GM12875 (cell line): ENCODE data around the gene NBEA.

Experiments
- H3K4me3 ChIP-seq: one replicate; pipeline ENCODE4 v1.5.1; 2011; ENCODE audit warnings: low read depth, low read length, control low read depth
- TF ChIP-seq, protein P1 (sequence below): IDR thresholded peaks from 2 replicates; pipeline ENCODE4 v1.5.1; 2011; ENCODE audit warnings: low read depth, mild to moderate bottlenecking, control low read depth, inconsistent platforms, low read length, moderate library complexity, borderline replicate concordance; ENCODE audit not compliant: insufficient read depth

Gene NBEA

DNA sequence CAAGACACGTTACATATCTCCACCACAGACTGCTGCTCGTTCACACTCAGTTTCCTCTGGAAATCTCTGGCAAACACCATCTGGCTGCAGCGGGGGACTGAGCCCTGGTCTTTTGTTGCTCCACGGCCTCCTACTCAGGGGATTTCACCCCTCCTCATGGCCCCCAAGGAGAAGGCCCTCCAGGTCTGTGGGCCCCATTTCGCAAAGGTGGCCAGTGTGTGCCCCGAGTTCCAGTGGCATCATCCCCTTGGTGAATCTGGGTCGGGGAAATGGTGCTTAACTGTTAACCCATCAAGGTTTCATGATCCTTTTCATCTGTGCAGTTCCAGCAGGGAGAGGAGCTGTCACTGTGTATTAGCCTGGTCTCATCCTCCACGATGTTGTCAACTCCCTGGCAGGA lies 769.8 kb downstream of the NBEA start:
- TF ChIP-seq, protein P1, sequence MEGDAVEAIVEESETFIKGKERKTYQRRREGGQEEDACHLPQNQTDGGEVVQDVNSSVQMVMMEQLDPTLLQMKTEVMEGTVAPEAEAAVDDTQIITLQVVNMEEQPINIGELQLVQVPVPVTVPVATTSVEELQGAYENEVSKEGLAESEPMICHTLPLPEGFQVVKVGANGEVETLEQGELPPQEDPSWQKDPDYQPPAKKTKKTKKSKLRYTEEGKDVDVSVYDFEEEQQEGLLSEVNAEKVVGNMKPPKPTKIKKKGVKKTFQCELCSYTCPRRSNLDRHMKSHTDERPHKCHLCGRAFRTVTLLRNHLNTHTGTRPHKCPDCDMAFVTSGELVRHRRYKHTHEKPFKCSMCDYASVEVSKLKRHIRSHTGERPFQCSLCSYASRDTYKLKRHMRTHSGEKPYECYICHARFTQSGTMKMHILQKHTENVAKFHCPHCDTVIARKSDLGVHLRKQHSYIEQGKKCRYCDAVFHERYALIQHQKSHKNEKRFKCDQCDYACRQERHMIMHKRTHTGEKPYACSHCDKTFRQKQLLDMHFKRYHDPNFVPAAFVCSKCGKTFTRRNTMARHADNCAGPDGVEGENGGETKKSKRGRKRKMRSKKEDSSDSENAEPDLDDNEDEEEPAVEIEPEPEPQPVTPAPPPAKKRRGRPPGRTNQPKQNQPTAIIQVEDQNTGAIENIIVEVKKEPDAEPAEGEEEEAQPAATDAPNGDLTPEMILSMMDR, result no peak
- H3K4me3 ChIP-seq, result no peak overlapping the region

DNA sequence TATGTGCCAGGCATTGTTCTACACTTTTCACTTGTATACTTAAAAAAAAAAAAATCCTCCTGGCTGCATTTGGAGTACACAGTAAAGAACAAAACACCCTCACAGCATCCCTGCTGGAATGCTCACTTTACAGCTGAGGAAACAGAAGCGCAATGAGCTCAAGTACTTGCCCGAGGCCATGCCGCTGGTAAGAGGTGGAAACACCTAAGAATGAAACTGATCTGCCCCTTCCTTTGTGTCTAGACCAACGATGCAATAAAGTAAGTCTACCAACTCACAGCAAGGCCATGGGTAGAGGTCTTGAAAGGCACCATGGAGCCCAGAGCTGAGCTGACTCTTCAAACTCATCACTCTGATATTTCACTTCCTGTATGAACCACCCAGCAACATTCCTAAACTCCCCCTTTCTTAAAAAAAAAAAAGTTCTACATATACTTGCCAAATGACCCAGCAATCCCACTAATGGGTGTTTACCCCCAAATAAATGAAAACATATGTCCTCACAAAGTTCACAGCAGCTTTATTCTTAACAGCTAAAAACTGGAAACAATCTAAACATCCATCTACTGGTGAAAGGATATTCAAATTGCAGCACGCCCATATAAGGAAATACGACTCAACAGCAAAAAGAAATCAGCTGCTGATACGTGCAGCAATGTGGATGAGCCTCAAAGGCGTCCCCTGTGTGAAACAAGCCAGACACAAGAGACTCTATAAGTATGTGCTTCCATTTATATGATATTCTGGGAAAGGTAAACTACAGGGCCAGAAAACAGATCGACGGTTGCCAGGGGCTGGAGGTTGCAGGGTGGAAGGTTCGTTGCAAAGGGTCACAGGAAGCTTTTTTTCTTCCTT lies 771.1 kb downstream of the NBEA start:
- no peak overlapping the region for H3K4me3 ChIP-seq

DNA sequence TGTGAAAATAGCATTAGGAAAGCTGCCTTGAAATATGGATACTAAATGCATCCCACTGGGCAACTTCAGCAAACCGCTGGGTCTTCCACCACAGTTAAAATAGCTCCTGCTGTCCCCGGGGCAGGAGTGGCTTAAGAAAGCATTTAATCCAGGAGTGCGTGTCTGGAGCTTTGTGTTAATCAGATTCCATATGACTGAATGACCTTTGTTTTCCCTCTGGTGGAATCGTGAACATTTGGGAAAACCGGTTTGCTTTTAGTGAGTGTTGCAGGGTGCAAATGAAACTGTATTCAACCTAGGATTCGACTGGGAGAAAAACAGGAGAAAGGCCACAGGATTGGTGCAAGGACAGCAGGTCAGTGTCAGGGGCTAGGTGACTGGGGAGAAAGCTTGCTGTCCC lies 772.1 kb downstream of the NBEA start:
- H3K4me3 ChIP-seq, result no peak overlapping the region

More for the DNA sequence above, 771.1 kb downstream of the NBEA start:
- TF ChIP-seq, protein P1, result no peak

DNA sequence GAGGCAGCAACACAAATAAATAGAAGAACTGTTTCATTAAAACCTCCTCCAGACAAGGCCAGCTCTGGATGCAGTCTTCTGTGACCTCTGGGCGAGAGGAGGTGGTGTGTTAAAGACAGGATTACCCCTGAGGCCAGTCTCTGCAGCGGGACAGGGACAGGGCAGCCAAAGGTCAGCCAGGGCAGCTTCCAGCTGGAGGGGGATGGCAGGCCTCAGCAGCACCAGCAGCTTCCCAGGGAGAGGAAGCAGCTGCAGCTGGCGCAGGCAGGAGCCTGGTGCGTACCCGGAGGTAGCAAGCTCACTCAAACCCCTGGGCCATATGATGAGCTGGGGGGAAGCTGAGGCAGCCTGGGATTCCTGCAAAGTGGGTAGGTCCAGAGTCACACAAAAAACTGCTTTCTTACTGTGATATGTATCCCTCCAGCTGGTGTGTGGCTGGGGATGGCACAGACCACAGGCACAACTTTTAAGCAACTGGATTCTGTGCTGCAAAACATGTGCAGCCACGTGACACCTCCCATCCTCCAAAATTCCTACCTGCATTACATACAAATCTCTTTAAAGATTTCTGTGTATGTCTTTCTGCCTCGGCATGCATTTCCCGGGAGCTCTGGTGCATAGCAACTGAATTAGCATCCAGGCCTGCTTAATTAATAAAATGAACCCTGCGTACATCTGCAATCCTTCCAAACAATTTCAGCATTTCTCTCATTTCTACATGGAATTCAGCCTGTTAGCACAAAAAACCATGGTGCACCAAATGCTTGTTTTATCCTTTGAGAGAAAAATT lies 772.7 kb downstream of the NBEA start:
- H3K4me3 ChIP-seq, result no peak overlapping the region
- TF ChIP-seq, protein P1, result no peak

More for the DNA sequence above, 772.1 kb downstream of the NBEA start:
- TF ChIP-seq, protein P1, result no peak

DNA sequence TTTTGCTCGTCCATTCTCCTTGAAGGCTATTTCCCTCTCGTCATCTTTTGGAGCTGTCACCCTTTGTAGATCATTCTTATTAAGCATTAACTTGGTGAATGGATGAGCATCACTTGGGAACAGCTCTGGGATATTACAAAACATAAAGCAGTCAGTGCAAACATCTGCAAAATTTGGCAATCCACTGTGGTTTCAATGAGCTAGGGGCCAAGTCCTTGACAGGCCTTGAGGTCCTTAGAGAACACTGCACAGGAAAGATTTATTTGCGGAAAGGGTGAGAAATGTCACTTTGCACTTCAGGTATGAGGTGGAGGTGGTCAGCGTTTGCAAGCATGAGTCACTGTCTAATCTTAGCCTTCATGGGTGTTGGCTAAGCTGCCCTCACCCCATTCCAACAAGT lies 774.1 kb downstream of the NBEA start:
- TF ChIP-seq, protein P1, result no peak
- no peak overlapping the region for H3K4me3 ChIP-seq

DNA sequence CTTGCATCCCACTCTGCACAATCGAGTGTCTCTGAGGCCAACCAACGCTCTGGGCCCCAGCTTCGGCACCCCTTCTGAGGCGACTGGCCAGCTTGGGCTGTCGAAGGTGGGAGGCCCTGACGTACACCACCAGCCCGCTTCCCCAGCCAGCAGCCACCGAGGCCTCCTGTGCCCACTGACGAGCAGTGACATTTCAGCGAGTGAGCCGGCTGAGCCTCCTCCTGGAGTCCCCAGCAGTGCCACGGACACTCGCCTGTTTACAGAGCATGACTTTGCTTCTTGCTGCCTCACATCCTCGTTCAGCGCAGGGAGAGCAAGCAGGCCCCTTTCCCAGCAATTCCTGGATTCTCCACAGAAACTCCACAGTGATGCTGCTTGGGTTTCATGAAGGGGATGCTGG lies 774.7 kb downstream of the NBEA start:
- TF ChIP-seq, protein P1, result no peak
- H3K4me3 ChIP-seq, result no peak overlapping the region

DNA sequence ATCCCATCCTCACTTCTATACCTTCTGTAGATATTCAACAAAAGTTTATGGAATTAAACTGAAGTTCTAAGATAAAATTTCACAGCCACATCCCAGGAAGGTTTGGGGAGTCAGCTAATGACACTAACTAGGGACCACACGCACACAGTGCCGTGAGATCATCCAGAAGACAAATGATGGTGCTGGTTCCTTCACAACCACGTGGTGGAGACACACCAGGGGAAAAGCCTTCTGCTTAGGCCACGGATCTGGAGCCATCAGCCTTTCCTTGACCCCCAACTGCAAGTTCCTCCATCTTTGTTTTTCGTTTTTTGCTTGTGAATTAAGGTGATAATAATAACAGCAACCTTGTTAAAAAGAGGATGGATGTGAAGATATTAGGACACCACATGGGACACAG lies 776.0 kb downstream of the NBEA start:
- TF ChIP-seq, protein P1, result no peak
- no peak overlapping the region for H3K4me3 ChIP-seq
